ENCODE results near the gene KRTAP1-4. TPM values are rescaled to one million over a fixed set of nuclear protein-coding genes. Genes with fewer than 3 reads are reported as not detected.
"Not testable (repeated sequence)": the region's sequence is repeated elsewhere in the genome, so short reads cannot be mapped to it uniquely, and the experiment has no call there.

KRTAP1-4 gene
- total and polyA plus RNA-seq, 2 experiments from 2014 or later = not detected

DNA sequence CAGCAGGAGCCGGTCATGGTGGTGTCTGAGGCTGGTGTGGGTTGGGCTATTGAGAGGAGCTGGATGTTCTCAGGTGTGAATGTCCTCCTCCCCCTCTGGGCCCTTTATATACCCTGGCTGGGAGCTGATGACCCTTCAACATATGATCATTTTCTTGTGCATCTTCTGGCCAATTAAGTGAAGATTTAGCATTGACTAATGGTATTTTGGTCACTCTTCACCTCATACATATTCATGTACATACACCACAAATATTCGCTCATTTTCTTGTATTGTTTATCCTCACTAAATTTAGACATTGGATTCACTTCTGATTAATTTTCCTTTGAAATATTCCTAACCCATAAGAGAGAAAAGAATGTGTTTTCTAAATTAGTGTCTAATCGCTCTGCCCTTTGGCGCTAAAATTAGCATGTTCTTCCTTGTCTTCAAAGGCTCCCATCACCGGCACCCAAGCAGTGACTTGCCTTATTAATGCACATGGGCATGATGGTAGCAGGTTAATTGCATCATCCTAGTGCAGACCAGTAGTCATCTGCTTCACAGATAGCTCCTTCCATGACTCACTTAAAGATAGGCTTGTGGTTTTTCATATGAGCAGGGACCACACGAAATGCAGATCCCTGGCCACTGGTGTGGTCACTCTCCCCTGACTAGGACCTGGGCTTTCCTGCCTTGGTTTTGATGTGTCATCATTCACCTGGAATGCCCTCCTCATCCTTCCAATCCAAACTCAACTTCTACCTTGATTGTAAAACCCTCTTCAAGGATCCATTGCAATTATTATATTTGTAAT lies 36.0 kb upstream of the KRTAP1-4 start, which contains the start of gene KRTAP2-4:
Gene KRTAP2-4, minus strand, starts transcription at position 51 of the 796 bp plus-strand sequence. Its CDS starts 34 bp downstream, at position 17.
- H3K4me3 ChIP-seq = no peak within 1 kb of the TSS
- WGBS (ENCODE audit: low lambda C conversion rate, missing lambda C conversion rate) = 87% methylated on average over 5 of the region's 6 CpGs
- no peaks in the 10 kb centered on the region for H3K36me3 ChIP-seq (replicated peaks; ENCODE audit: insufficient read depth, low read depth)
- H3K9me2 ChIP-seq (replicated peaks; ENCODE audit: insufficient read depth) = no peaks in the 10 kb centered on the region
- TF ChIP-seq EZH2 (IDR thresholded peaks at IDR 0.05; ENCODE audit: borderline replicate concordance) (no peak), EZH2phosphoT487 (IDR thresholded peaks at IDR 0.05; ENCODE audit: low read depth, severe bottlenecking, unreplicated experiment) (no peak)
- TF ChIP-seq, protein P1, sequence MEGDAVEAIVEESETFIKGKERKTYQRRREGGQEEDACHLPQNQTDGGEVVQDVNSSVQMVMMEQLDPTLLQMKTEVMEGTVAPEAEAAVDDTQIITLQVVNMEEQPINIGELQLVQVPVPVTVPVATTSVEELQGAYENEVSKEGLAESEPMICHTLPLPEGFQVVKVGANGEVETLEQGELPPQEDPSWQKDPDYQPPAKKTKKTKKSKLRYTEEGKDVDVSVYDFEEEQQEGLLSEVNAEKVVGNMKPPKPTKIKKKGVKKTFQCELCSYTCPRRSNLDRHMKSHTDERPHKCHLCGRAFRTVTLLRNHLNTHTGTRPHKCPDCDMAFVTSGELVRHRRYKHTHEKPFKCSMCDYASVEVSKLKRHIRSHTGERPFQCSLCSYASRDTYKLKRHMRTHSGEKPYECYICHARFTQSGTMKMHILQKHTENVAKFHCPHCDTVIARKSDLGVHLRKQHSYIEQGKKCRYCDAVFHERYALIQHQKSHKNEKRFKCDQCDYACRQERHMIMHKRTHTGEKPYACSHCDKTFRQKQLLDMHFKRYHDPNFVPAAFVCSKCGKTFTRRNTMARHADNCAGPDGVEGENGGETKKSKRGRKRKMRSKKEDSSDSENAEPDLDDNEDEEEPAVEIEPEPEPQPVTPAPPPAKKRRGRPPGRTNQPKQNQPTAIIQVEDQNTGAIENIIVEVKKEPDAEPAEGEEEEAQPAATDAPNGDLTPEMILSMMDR (IDR thresholded peaks at IDR 0.05; ENCODE audit: poor library complexity) = no peak
- no peaks in the 10 kb centered on the region for H3K27me3 ChIP-seq
- H2AFZ ChIP-seq = no peak within 1 kb of the TSS
- no peaks in the 10 kb centered on the region for H3K4me1 ChIP-seq (ENCODE audit: insufficient read depth)
- no peaks in the 10 kb centered on the region for H3K9me3 ChIP-seq (ENCODE audit: low read depth)
- no peak for DNase-seq (ENCODE audit: low spot score)
- no peak within 1 kb of the TSS for H3K27ac ChIP-seq
- no peaks in the 10 kb centered on the region for H3K79me2 ChIP-seq
- H3K4me2 ChIP-seq = no peak within 1 kb of the TSS
- H4K20me1 ChIP-seq (ENCODE audit: insufficient read depth, poor library complexity, severe bottlenecking) = no peaks in the 10 kb centered on the region

DNA sequence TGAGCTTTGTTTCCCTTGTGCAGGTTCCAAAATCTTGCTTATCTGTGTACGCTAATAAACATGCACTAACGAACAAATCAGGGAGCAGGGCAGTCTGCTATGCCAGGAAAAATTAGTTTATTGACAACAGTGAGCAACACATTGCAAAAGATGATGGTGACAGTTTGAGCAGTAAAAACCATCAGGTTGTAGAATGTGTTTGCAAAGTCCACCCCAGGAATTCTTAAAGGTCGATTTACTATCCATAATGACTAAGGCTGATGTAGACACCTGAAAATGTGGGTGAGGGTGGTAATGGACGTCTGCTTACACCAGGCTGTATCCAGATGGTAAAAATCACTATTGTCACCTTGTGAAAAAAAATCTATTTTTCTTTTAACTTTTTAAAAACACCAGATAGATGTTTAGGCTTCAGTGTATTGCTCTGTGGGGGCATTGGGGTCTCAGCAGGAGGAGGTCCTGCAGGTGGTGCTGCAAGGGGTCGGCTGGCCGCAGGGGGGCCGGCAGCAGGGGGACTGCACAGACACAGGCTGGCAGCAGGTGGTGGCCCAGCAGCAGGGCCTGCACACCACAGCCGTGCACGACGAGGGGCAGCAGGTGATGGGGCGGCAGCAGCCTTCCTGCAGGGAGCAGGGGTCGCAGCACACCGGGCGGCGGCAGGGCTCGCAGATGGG lies 35.2 kb upstream of the KRTAP1-4 start:
- not testable (repeated sequence) for H3K4me1 ChIP-seq (ENCODE audit: insufficient read depth); H3K9me2 ChIP-seq (replicated peaks; ENCODE audit: insufficient read depth); H3K9me3 ChIP-seq (ENCODE audit: low read depth); H3K79me2 ChIP-seq; H3K4me3 ChIP-seq; H3K27ac ChIP-seq; DNase-seq (ENCODE audit: low spot score); H3K4me2 ChIP-seq; H2AFZ ChIP-seq; H3K36me3 ChIP-seq (replicated peaks; ENCODE audit: insufficient read depth, low read depth); H4K20me1 ChIP-seq (ENCODE audit: insufficient read depth, poor library complexity, severe bottlenecking); H3K27me3 ChIP-seq
- WGBS (ENCODE audit: low lambda C conversion rate, missing lambda C conversion rate) = 75% methylated on average over 7 of the region's 16 CpGs

DNA sequence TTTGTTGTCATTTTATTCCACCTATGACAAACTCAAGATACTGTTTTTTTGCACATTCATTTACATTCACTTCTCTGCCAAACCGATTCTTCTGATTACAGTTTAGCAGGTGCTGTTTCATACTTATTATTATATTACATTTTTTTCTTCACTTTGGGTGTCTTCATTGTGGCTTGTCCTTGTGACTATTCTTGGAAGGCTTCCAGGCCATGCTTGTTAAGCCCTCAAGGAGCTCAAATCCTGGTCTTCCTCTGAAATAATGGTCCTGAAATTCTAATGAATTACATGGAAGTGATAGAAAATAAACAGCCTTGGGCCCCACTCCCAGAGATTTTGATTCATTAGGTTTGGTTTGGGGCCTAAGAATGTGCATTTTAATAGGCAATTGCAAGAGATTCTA lies 34.3 kb upstream of the KRTAP1-4 start:
- no peak for TF ChIP-seq EZH2 (IDR thresholded peaks at IDR 0.05; ENCODE audit: borderline replicate concordance)
- TF ChIP-seq EZH2phosphoT487 (IDR thresholded peaks at IDR 0.05; ENCODE audit: low read depth, severe bottlenecking, unreplicated experiment) = no peak
- TF ChIP-seq, protein P1 (IDR thresholded peaks at IDR 0.05; ENCODE audit: poor library complexity) = no peak
- Histone ChIP-seq H3K4me3 (no peak overlapping the region), H3K9me2 (replicated peaks; ENCODE audit: insufficient read depth) (no peaks in the 10 kb centered on the region), H3K4me1 (ENCODE audit: insufficient read depth) (no peaks in the 10 kb centered on the region), H3K36me3 (replicated peaks; ENCODE audit: insufficient read depth, low read depth) (no peaks in the 10 kb centered on the region), H3K27me3 (no peaks in the 10 kb centered on the region), H3K79me2 (no peaks in the 10 kb centered on the region), H3K27ac (no peak overlapping the region), H4K20me1 (ENCODE audit: insufficient read depth, poor library complexity, severe bottlenecking) (no peaks in the 10 kb centered on the region), H2AFZ (no peak overlapping the region), H3K9me3 (ENCODE audit: low read depth) (no peaks in the 10 kb centered on the region), H3K4me2 (no peak overlapping the region)
- WGBS (ENCODE audit: low lambda C conversion rate, missing lambda C conversion rate) = 96% methylated on average over 1 of the region's 1 CpG
- DNase-seq (ENCODE audit: low spot score) = no peak

DNA sequence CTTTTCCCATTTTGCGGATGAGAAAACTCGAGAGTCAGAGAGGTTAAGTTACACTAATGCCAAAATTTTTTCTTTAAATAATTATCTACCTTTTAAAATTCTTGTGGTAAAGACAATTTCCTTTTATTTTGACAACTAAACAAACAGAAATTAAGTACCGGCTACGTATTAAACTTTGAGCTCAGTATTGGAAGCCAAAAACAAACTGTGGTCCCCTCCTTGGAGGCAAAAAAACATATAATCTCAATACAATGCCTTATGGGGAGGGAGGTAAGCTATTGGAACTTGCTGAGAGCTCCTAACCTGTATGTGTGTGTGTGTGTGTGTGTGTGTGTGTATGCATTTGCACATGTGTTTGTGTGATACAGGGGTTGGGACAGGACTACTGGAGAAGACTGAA lies 33.5 kb upstream of the KRTAP1-4 start:
- DNase-seq (ENCODE audit: low spot score) = no peak
- H3K79me2 ChIP-seq = no peaks in the 10 kb centered on the region
- no peak overlapping the region for H3K4me2 ChIP-seq
- 79% methylated on average over 4 of the region's 4 CpGs for WGBS (ENCODE audit: low lambda C conversion rate, missing lambda C conversion rate)
- no peaks in the 10 kb centered on the region for H3K36me3 ChIP-seq (replicated peaks; ENCODE audit: insufficient read depth, low read depth)
- H3K27me3 ChIP-seq = no peaks in the 10 kb centered on the region
- no peak overlapping the region for H2AFZ ChIP-seq
- no peaks in the 10 kb centered on the region for H3K4me1 ChIP-seq (ENCODE audit: insufficient read depth)
- no peak overlapping the region for H3K27ac ChIP-seq
- H3K9me2 ChIP-seq (replicated peaks; ENCODE audit: insufficient read depth) = no peaks in the 10 kb centered on the region
- H3K4me3 ChIP-seq = no peak overlapping the region
- TF ChIP-seq, protein P1 (IDR thresholded peaks at IDR 0.05; ENCODE audit: poor library complexity) = no peak
- TF ChIP-seq EZH2phosphoT487 (IDR thresholded peaks at IDR 0.05; ENCODE audit: low read depth, severe bottlenecking, unreplicated experiment) = no peak
- TF ChIP-seq EZH2 (IDR thresholded peaks at IDR 0.05; ENCODE audit: borderline replicate concordance) = no peak
- H3K9me3 ChIP-seq (ENCODE audit: low read depth) = no peaks in the 10 kb centered on the region
- H4K20me1 ChIP-seq (ENCODE audit: insufficient read depth, poor library complexity, severe bottlenecking) = no peaks in the 10 kb centered on the region
